Stomach (tissue), 4 donors: ENCODE data around the gene SLC2A8.

Experiments
- POLR2AphosphoS5 ChIP-seq, 3 donors: sonication (generic); formaldehyde crosslinking; IDR thresholded peaks; one replicate each; pipeline ENCODE4 v1.6.1; 2016; ENCODE audit warnings: antibody characterized with exemption in 3 of 3
- TF ChIP-seq, protein P1 (sequence below), 7 experiments: fragments of 450-650 bp in 4 of 7; fragments of 200-600 bp in 3 of 7; sonication (generic) in 3 of 7; IDR thresholded peaks; one replicate each; pipeline ENCODE4 v1.5.1; 2016 to 2019; ENCODE audit warnings: antibody characterized with exemption in 7 of 7, control low read depth in 2 of 7, mild to moderate bottlenecking in 1 of 7

DNA sequence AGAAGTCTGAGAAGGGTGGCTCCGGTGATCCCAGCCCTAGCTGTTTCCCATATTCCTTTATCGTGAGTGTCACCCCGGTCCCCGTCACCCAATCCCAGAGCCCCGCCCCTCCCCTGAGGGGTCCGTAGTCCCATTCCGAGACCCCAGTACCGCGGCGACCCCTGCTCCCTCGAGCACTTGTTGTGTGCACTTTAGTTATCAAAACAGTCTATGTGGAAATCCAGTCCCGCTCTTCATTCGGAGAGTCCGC is 54.6 kb downstream of the SLC2A8 start:
- TF ChIP-seq, protein P1, sequence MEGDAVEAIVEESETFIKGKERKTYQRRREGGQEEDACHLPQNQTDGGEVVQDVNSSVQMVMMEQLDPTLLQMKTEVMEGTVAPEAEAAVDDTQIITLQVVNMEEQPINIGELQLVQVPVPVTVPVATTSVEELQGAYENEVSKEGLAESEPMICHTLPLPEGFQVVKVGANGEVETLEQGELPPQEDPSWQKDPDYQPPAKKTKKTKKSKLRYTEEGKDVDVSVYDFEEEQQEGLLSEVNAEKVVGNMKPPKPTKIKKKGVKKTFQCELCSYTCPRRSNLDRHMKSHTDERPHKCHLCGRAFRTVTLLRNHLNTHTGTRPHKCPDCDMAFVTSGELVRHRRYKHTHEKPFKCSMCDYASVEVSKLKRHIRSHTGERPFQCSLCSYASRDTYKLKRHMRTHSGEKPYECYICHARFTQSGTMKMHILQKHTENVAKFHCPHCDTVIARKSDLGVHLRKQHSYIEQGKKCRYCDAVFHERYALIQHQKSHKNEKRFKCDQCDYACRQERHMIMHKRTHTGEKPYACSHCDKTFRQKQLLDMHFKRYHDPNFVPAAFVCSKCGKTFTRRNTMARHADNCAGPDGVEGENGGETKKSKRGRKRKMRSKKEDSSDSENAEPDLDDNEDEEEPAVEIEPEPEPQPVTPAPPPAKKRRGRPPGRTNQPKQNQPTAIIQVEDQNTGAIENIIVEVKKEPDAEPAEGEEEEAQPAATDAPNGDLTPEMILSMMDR (IDR thresholded peaks at IDR 0.05), result no peak
- TF ChIP-seq POLR2AphosphoS5 (IDR thresholded peaks at IDR 0.05), result no peak
